ENCODE measurements around the gene FNBP1L. TPM values are rescaled to one million over a fixed set of nuclear protein-coding genes. Genes with fewer than 3 reads are reported as not detected.
"Not testable (repeated sequence)": the region's sequence is repeated elsewhere in the genome, so short reads cannot be mapped to it uniquely, and the experiment has no call there.

FNBP1L gene
- polyA plus RNA-seq, 1 of the 3 experiments (the other 2 are of a cell fraction), result 16.5 TPM

GRCh38 chr1:93474321-93474720 lies 26.4 kb downstream of the FNBP1L start (continued):
- no peak for TF ChIP-seq REST (IDR thresholded peaks at IDR 0.05; ENCODE audit: low read depth, low read length)
- no peak for TF ChIP-seq MXI1 (IDR thresholded peaks at IDR 0.05; ENCODE audit: low read depth, low read length)

- H3F3A ChIP-seq (replicated peaks; ENCODE audit: insufficient read depth), result peaks cover 11% of the 10 kb centered on the region
- H4K20me1 ChIP-seq (ENCODE audit: insufficient read depth), result peaks cover 79% of the 10 kb centered on the region
- H3K36me3 ChIP-seq (replicated peaks in 1 of 2; ENCODE audit: control insufficient read depth in 1 of 2, insufficient read depth in 2 of 2, low read length in 1 of 2), result peaks cover 0 to 16% of the 10 kb centered on the region in 2 experiments
- no peak overlapping the region for H3K9ac ChIP-seq
- H3K9me2 ChIP-seq, result no peaks in the 10 kb centered on the region
- H3K4me2 ChIP-seq, result no peak overlapping the region
- 91% methylated on average over 1 of the region's 1 CpG for WGBS (ENCODE audit: low lambda C conversion rate)
- H3K27me3 ChIP-seq (ENCODE audit: insufficient read depth), result no peaks in the 10 kb centered on the region
- peaks cover 100% of the 10 kb centered on the region for H3K79me2 ChIP-seq (ENCODE audit: insufficient read depth)
- no peak for DNase-seq
- POLR2A ChIA-PET, result no interaction called here
- no peak overlapping the region for H2AFZ ChIP-seq (ENCODE audit: low read depth)
- TF ChIP-seq POLR2AphosphoS5 (IDR thresholded peaks at IDR 0.05; ENCODE audit: low read depth, low read length), result no peak
- TF ChIP-seq SMC3 (IDR thresholded peaks at IDR 0.05; ENCODE audit: low read depth, low read length), result no peak
- TF ChIP-seq SIN3A (IDR thresholded peaks at IDR 0.05; ENCODE audit: borderline replicate concordance, low read depth, low read length), result no peak
- TF ChIP-seq TEAD4 (IDR thresholded peaks at IDR 0.05; ENCODE audit: borderline replicate concordance, insufficient read depth), result no peak
- TF ChIP-seq GATA2 (CRISPR knock-in tag; IDR thresholded peaks at IDR 0.05), result no peak
- TF ChIP-seq FOSL2 (IDR thresholded peaks at IDR 0.05; ENCODE audit: borderline replicate concordance, low read depth), result no peak
- TF ChIP-seq EZH2phosphoT487 (IDR thresholded peaks at IDR 0.05; ENCODE audit: borderline replicate concordance, low read depth), result no peak
- no peak for TF ChIP-seq CTCF (IDR thresholded peaks at IDR 0.05)
- no peak for TF ChIP-seq USF2 (IDR thresholded peaks at IDR 0.05; ENCODE audit: borderline replicate concordance, low read depth, low read length)
- H3K4me1 ChIP-seq (ENCODE audit: control insufficient read depth in 1 of 2, insufficient read depth in 2 of 2, low read depth in 1 of 2, low read length in 1 of 2), result peaks cover 3 to 16% of the 10 kb centered on the region in 2 experiments; a peak in 3 of 4 replicates
- CTCF ChIA-PET, result interaction anchor here (1.0 kb wide), 1 partner anchor 21 kb away, joined by 3 read pairs; no protein-coding TSS in a partner anchor
- peaks cover 7% of the 10 kb centered on the region; the same call in 1 of the 2 replicates for H3K9me3 ChIP-seq
- H3K4me3 ChIP-seq (ENCODE audit: low read depth in 2 of 2, low read length in 1 of 2), result no peak overlapping the region
- H3K27ac ChIP-seq (ENCODE audit: low read depth in 2 of 2, low read length in 1 of 2), result no peak overlapping the region
These were observed 27.8 kb downstream of the FNBP1L start for GRCh38 chr1:93475681-93476080.

- H3K4me3 ChIP-seq (ENCODE audit: low read depth in 2 of 2, low read length in 1 of 2); POLR2A ChIA-PET: not testable (repeated sequence)
- H3K79me2 ChIP-seq (ENCODE audit: insufficient read depth), result peaks cover 100% of the 10 kb centered on the region
These were observed 31.3 kb downstream of the FNBP1L start for GRCh38 chr1:93479133-93479745.

GRCh38 chr1:93481899-93482298 lies 34.0 kb downstream of the FNBP1L start:
- peaks cover 98% of the 10 kb centered on the region for H3K79me2 ChIP-seq (ENCODE audit: insufficient read depth)
- POLR2A ChIA-PET; H3K9me2 ChIP-seq; H3K4me3 ChIP-seq (ENCODE audit: low read depth in 2 of 2, low read length in 1 of 2); H3K4me2 ChIP-seq; H3K4me1 ChIP-seq (ENCODE audit: control insufficient read depth in 1 of 2, insufficient read depth in 2 of 2, low read depth in 1 of 2, low read length in 1 of 2); H3K27me3 ChIP-seq (ENCODE audit: insufficient read depth); H3K9me3 ChIP-seq; H3K9ac ChIP-seq; H2AFZ ChIP-seq (ENCODE audit: low read depth); H3F3A ChIP-seq (replicated peaks; ENCODE audit: insufficient read depth); DNase-seq; H3K27ac ChIP-seq (ENCODE audit: low read depth in 2 of 2, low read length in 1 of 2): not testable (repeated sequence)
- peaks cover 66% of the 10 kb centered on the region for H4K20me1 ChIP-seq (ENCODE audit: insufficient read depth)
- H3K36me3 ChIP-seq (replicated peaks in 1 of 2; ENCODE audit: control insufficient read depth in 1 of 2, insufficient read depth in 2 of 2, low read length in 1 of 2), result peaks cover 0 to 11% of the 10 kb centered on the region in 2 experiments
- CTCF ChIA-PET, result interaction anchor here (1.2 kb wide), 2 partner anchors 45 to 362 kb away, joined by 3 read pairs; no protein-coding TSS in a partner anchor
- over 99% methylated on average over 5 of the region's 5 CpGs for WGBS (ENCODE audit: low lambda C conversion rate)

More at GRCh38 chr1:93479133-93479745, 31.3 kb downstream of the FNBP1L start:
- Histone ChIP-seq H3K36me3 (replicated peaks in 1 of 2; ENCODE audit: control insufficient read depth in 1 of 2, insufficient read depth in 2 of 2, low read length in 1 of 2) (peaks cover 0 to 16% of the 10 kb centered on the region in 2 experiments), H4K20me1 (ENCODE audit: insufficient read depth) (peaks cover 66% of the 10 kb centered on the region)
- H2AFZ ChIP-seq (ENCODE audit: low read depth); H3K4me2 ChIP-seq; CTCF ChIA-PET; DNase-seq; H3K9ac ChIP-seq; H3K27me3 ChIP-seq (ENCODE audit: insufficient read depth); H3K27ac ChIP-seq (ENCODE audit: low read depth in 2 of 2, low read length in 1 of 2); H3K9me3 ChIP-seq; H3F3A ChIP-seq (replicated peaks; ENCODE audit: insufficient read depth); H3K9me2 ChIP-seq; H3K4me1 ChIP-seq (ENCODE audit: control insufficient read depth in 1 of 2, insufficient read depth in 2 of 2, low read depth in 1 of 2, low read length in 1 of 2): not testable (repeated sequence)
- 89% methylated on average over 8 of the region's 8 CpGs for WGBS (ENCODE audit: low lambda C conversion rate)

All from SK-N-SH (cell line).